HEK293 (cell line): ENCODE data around the gene TLNRD1.
A peak's percentile ranks its signal among the peaks of the same experiment; 100 is the strongest.

Experiments
- CTCF ChIA-PET: fragments of 350-600 bp; formaldehyde crosslinking; extraction: SDS; loops from one replicate; lab custom pipeline; 2021; ENCODE audit warnings: antibody characterized with exemption; lab: Yijun Ruan, JAX
- POLR2A ChIA-PET: fragments of 300-600 bp; formaldehyde crosslinking; extraction: SDS; loops from one replicate; lab custom pipeline; 2020; ENCODE audit warnings: antibody characterized with exemption, inconsistent platforms; lab: Yijun Ruan, JAX
- H3K27ac ChIP-seq: fragments of 200-500 bp; sonication (Bioruptor generic); 2 replicates; pipeline ENCODE4 v1.5.1; 2014; ENCODE audit warnings: low read depth, low read length, control low read depth, inconsistent platforms; ENCODE audit errors: extremely low read depth
- H3K36me3 ChIP-seq, 2 experiments: fragments of 200-500 bp in 1 of 2; sonication (Bioruptor generic) in 1 of 2; 1 replicate in 1 of 2; 2 replicates in 1 of 2; pipeline ENCODE4 v1.5.1; 2014 to 2017; ENCODE audit warnings: inconsistent platforms in 2 of 2, low read length in 2 of 2; ENCODE audit not compliant: control insufficient read depth in 2 of 2, insufficient read depth in 1 of 2
- H3K4me1 ChIP-seq: fragments of 200-500 bp; sonication (Bioruptor generic); 2 replicates; pipeline ENCODE4 v1.5.1; 2014; ENCODE audit warnings: mild to moderate bottlenecking, low read length, inconsistent platforms; ENCODE audit not compliant: control insufficient read depth, insufficient read depth
- H3K4me3 ChIP-seq: 2 replicates; pipeline ENCODE4 v1.5.1; 2011; ENCODE audit warnings: low read depth, mild to moderate bottlenecking, control low read depth, low read length, moderate library complexity
- H3K9me3 ChIP-seq: fragments of 200-500 bp; sonication (Bioruptor generic); 2 replicates; pipeline ENCODE4 v1.5.1; 2014; ENCODE audit warnings: low read depth, low read length, inconsistent platforms; ENCODE audit not compliant: control insufficient read depth, insufficient read depth
- KLF1 ChIP-seq: fragments of 450-650 bp; formaldehyde crosslinking; IDR thresholded peaks from 2 replicates; pipeline ENCODE4 v1.5.1; 2016; ENCODE audit warnings: missing biosample characterization, missing genetic modification characterization
- REPIN1 ChIP-seq: fragments of 450-650 bp; formaldehyde crosslinking; IDR thresholded peaks from 2 replicates; pipeline ENCODE4 v1.5.1; 2017; ENCODE audit warnings: missing biosample characterization, missing genetic modification characterization, low read depth
- ZBTB10 ChIP-seq: fragments of 450-650 bp; formaldehyde crosslinking; IDR thresholded peaks from 2 replicates; pipeline ENCODE4 v1.5.1; 2016; ENCODE audit warnings: missing biosample characterization, missing genetic modification characterization
- ZBTB17 ChIP-seq: fragments of 450-650 bp; formaldehyde crosslinking; IDR thresholded peaks from 2 replicates; pipeline ENCODE4 v1.5.1; 2016; ENCODE audit warnings: missing biosample characterization, missing genetic modification characterization
- ZBTB48 ChIP-seq: fragments of 450-650 bp; formaldehyde crosslinking; IDR thresholded peaks from 2 replicates; pipeline ENCODE4 v1.5.1; 2016; ENCODE audit warnings: missing biosample characterization, missing genetic modification characterization
- ZBTB49 ChIP-seq: fragments of 450-650 bp; formaldehyde crosslinking; IDR thresholded peaks from 2 replicates; pipeline ENCODE4 v1.5.1; 2016; ENCODE audit warnings: missing biosample characterization, missing genetic modification characterization, low read depth
- ZNF112 ChIP-seq: fragments of 450-650 bp; formaldehyde crosslinking; IDR thresholded peaks from 2 replicates; pipeline ENCODE4 v1.5.0; 2017; ENCODE audit warnings: missing biosample characterization, missing genetic modification characterization
- ZNF114 ChIP-seq: fragments of 450-650 bp; formaldehyde crosslinking; IDR thresholded peaks from 2 replicates; pipeline ENCODE4 v1.5.0; 2017; ENCODE audit warnings: missing biosample characterization, missing genetic modification characterization
- ZNF132 ChIP-seq: fragments of 450-650 bp; formaldehyde crosslinking; IDR thresholded peaks from 2 replicates; pipeline ENCODE4 v1.5.1; 2017; ENCODE audit warnings: missing biosample characterization, missing genetic modification characterization, borderline replicate concordance
- ZNF155 ChIP-seq: fragments of 450-650 bp; formaldehyde crosslinking; IDR thresholded peaks from 2 replicates; pipeline ENCODE4 v1.5.1; 2016; ENCODE audit warnings: missing biosample characterization, missing genetic modification characterization
- ZNF175 ChIP-seq: fragments of 450-650 bp; formaldehyde crosslinking; IDR thresholded peaks from 2 replicates; pipeline ENCODE4 v1.5.1; 2016; ENCODE audit warnings: missing biosample characterization, missing genetic modification characterization
- ZNF239 ChIP-seq: fragments of 450-650 bp; formaldehyde crosslinking; IDR thresholded peaks from 2 replicates; pipeline ENCODE4 v1.5.1; 2016; ENCODE audit warnings: missing biosample characterization, missing genetic modification characterization
- ZNF335 ChIP-seq: fragments of 450-650 bp; formaldehyde crosslinking; conservative IDR thresholded peaks from 2 replicates; pipeline ENCODE4 v1.5.1; 2016; ENCODE audit warnings: missing biosample characterization, missing genetic modification characterization
- ZNF514 ChIP-seq: fragments of 450-650 bp; formaldehyde crosslinking; IDR thresholded peaks from 2 replicates; pipeline ENCODE4 v1.5.1; 2016; ENCODE audit warnings: missing biosample characterization, missing genetic modification characterization
- ZNF549 ChIP-seq: fragments of 450-650 bp; IDR thresholded peaks from 2 replicates; pipeline ENCODE4 v1.5.1; 2018; ENCODE audit warnings: missing biosample characterization, missing genetic modification characterization, mild to moderate bottlenecking, inconsistent platforms, moderate library complexity
- ZNF623 ChIP-seq: fragments of 450-650 bp; formaldehyde crosslinking; IDR thresholded peaks from 2 replicates; pipeline ENCODE4 v1.5.1; 2016; ENCODE audit warnings: missing biosample characterization, missing genetic modification characterization
- ZNF626 ChIP-seq: fragments of 450-650 bp; sonication (Bioruptor Pico); formaldehyde crosslinking; IDR thresholded peaks from 2 replicates; pipeline ENCODE4 v1.5.1; 2018; ENCODE audit warnings: missing biosample characterization, missing genetic modification characterization, inconsistent platforms
- ZNF658 ChIP-seq: fragments of 450-650 bp; formaldehyde crosslinking; IDR thresholded peaks from 2 replicates; pipeline ENCODE4; 2016; ENCODE audit warnings: missing biosample characterization, missing genetic modification characterization
- ZNF768 ChIP-seq: fragments of 450-650 bp; formaldehyde crosslinking; IDR thresholded peaks from 2 replicates; pipeline ENCODE4 v1.5.1; 2018; ENCODE audit warnings: missing biosample characterization, mild to moderate bottlenecking, missing genetic modification characterization
- ZSCAN4 ChIP-seq: fragments of 450-650 bp; formaldehyde crosslinking; IDR thresholded peaks from 2 replicates; pipeline ENCODE4 v1.5.1; 2017; ENCODE audit warnings: missing biosample characterization, missing genetic modification characterization

Gene TLNRD1

GRCh38 chr15:81050259-81050658 lies 49.5 kb downstream of the TLNRD1 start:
- H3K4me1 ChIP-seq: no peaks in the 10 kb centered on the region
- H3K9me3 ChIP-seq: no peaks in the 10 kb centered on the region
- TF ChIP-seq ZSCAN4 (tag by site-specific recombination) (peak; percentile 65; the same call in 1 of the 2 replicates), ZNF658 (tag by site-specific recombination) (no peak), ZNF623 (tag by site-specific recombination) (peak; percentile 63)
- CTCF ChIA-PET: no interaction called here
- POLR2A ChIA-PET: no interaction called here
- no peak overlapping the region for H3K27ac ChIP-seq
- H3K4me3 ChIP-seq: no peak overlapping the region
- no peaks in the 10 kb centered on the region for H3K36me3 ChIP-seq

- H3K27ac ChIP-seq: no peak overlapping the region
- ChIA-PET CTCF (no interaction called here), POLR2A (no interaction called here)
- no peaks in the 10 kb centered on the region for H3K4me1 ChIP-seq
- no peaks in the 10 kb centered on the region for H3K36me3 ChIP-seq
- no peak overlapping the region for H3K4me3 ChIP-seq
- TF ChIP-seq ZBTB17: no peak
- no peak for TF ChIP-seq KLF1 (tag by site-specific recombination)
- H3K9me3 ChIP-seq: no peaks in the 10 kb centered on the region
Observed at GRCh38 chr15:81050805-81051204, 50.1 kb downstream of the TLNRD1 start.

- Histone ChIP-seq H3K4me1 (no peaks in the 10 kb centered on the region), H3K36me3 (no peaks in the 10 kb centered on the region), H3K9me3 (no peaks in the 10 kb centered on the region), H3K27ac (no peak overlapping the region), H3K4me3 (no peak overlapping the region)
- ChIA-PET CTCF (no interaction called here), POLR2A (no interaction called here)
- TF ChIP-seq ZNF239 (tag by site-specific recombination) (no peak), ZNF658 (tag by site-specific recombination) (no peak), ZNF549 (tag by site-specific recombination) (no peak), ZNF132 (no peak), ZNF112 (no peak), ZNF175 (no peak), ZBTB49 (tag by site-specific recombination) (no peak), ZBTB10 (tag by site-specific recombination) (no peak), REPIN1 (no peak), ZNF514 (tag by site-specific recombination) (no peak), ZNF335 (tag by site-specific recombination) (no peak), ZBTB48 (tag by site-specific recombination) (no peak), ZNF768 (tag by site-specific recombination) (no peak), ZNF114 (tag by site-specific recombination) (no peak), ZNF626 (tag by site-specific recombination) (no peak), ZNF155 (tag by site-specific recombination) (no peak)
Observed at GRCh38 chr15:81052046-81052445, 51.3 kb downstream of the TLNRD1 start.
